Ovary (tissue), 3 donors: ENCODE measurements around the gene RBFOX2.

Experiments used
- EP300 ChIP-seq: sonication (generic); formaldehyde crosslinking; IDR thresholded peaks from one replicate; pipeline ENCODE4 v1.6.1; 2017; ENCODE audit warnings: antibody characterized with exemption
- TF ChIP-seq, protein P1 (sequence below), 3 donors: fragments of 450-650 bp in 2 of 3; fragments of 200-600 bp in 1 of 3; IDR thresholded peaks; one replicate each; pipeline versions ENCODE4 v1.5.1 to v1.8.0; 2016 to 2022; ENCODE audit warnings: antibody characterized with exemption in 3 of 3, mild to moderate bottlenecking in 1 of 3
- donor health status: DM: no; HTN: no; CAD: no.

- TF ChIP-seq EP300: no peak
- TF ChIP-seq, protein P1, sequence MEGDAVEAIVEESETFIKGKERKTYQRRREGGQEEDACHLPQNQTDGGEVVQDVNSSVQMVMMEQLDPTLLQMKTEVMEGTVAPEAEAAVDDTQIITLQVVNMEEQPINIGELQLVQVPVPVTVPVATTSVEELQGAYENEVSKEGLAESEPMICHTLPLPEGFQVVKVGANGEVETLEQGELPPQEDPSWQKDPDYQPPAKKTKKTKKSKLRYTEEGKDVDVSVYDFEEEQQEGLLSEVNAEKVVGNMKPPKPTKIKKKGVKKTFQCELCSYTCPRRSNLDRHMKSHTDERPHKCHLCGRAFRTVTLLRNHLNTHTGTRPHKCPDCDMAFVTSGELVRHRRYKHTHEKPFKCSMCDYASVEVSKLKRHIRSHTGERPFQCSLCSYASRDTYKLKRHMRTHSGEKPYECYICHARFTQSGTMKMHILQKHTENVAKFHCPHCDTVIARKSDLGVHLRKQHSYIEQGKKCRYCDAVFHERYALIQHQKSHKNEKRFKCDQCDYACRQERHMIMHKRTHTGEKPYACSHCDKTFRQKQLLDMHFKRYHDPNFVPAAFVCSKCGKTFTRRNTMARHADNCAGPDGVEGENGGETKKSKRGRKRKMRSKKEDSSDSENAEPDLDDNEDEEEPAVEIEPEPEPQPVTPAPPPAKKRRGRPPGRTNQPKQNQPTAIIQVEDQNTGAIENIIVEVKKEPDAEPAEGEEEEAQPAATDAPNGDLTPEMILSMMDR (IDR thresholded peaks at IDR 0.05): no peak
Measured at GRCh38 chr22:35735542-35735941, 293.1 kb downstream of the RBFOX2 start.
